Kidney (tissue), 14 donors: Measurements from ENCODE around the gene SYT14. TPM values are rescaled to one million over a fixed set of nuclear protein-coding genes. Genes with fewer than 3 reads are reported as not detected.

ENCODE experiments used
- DNase-seq, 5 donors: peaks; one replicate each; pipeline ENCODE4 v3.0.0-alpha.2; 2013 to 2020
- FAIRE-seq: peaks from 2 replicates; lab custom pipeline; 2012; peaks lifted over from hg19 to GRCh38; lab: Jason Lieb, UNC
- H3K27ac ChIP-seq, 2 donors: one replicate each; pipeline ENCODE4 v1.7.0; 2013; ENCODE audit warnings: low read depth in 2 of 2, low read length in 2 of 2, inconsistent platforms in 1 of 2
- H3K27me3 ChIP-seq: one replicate; pipeline ENCODE4 v1.7.1; 2013; ENCODE audit warnings: low read length, inconsistent platforms; ENCODE audit not compliant: control insufficient read depth, insufficient read depth
- H3K36me3 ChIP-seq, 3 donors: one replicate each; pipeline versions ENCODE4 v1.7.0 to v1.7.1; 2013; ENCODE audit warnings: low read length in 3 of 3, control low read depth in 1 of 3, inconsistent platforms in 1 of 3; ENCODE audit not compliant: insufficient read depth in 3 of 3, control insufficient read depth in 2 of 3
- H3K4me1 ChIP-seq, 3 donors: one replicate each; pipeline versions ENCODE4 v1.7.0 to v1.7.1; 2013; ENCODE audit warnings: low read length in 3 of 3, inconsistent platforms in 1 of 3, low read depth in 1 of 3; ENCODE audit not compliant: control insufficient read depth in 2 of 3, insufficient read depth in 2 of 3
- H3K4me3 ChIP-seq, 3 donors: one replicate each; pipeline versions ENCODE4 v1.7.0 to v1.8.1; 2013; ENCODE audit warnings: low read length in 3 of 3, control low read depth in 1 of 3, inconsistent platforms in 1 of 3
- H3K9ac ChIP-seq, 3 donors: one replicate each; pipeline versions ENCODE4 v1.7.0 to v1.7.1; 2013; ENCODE audit warnings: low read length in 3 of 3, control low read depth in 1 of 3, inconsistent platforms in 1 of 3
- H3K9me3 ChIP-seq, 3 donors: one replicate each; pipeline versions ENCODE4 v1.7.0 to v1.7.1; 2013; ENCODE audit warnings: low read length in 3 of 3, control low read depth in 1 of 3, inconsistent platforms in 1 of 3; ENCODE audit not compliant: control insufficient read depth in 2 of 3, insufficient read depth in 1 of 3
- intact Hi-C: fragments of 100-400 bp; cut with DNase I; formaldehyde crosslinking; loops from one replicate; pipeline ENCODE4 v1.11.1; 2022
- polyA plus RNA-seq: library from polyadenylated mRNA; stranded (reverse); fragments of 350-450 nt; fragmentation: Illumina TruSeq; extraction: RNeasy Lipid Tissue Mini Kit (QIAGEN cat#74804); gene quantifications from one replicate; pipeline ENCODE4 v1.2.3, GENCODE V29; 2014; ENCODE audit warnings: low read depth, low replicate concordance; ENCODE audit not compliant: insufficient read depth
- total RNA-seq: library from RNA; stranded (reverse); fragmentation: NEBNext Ultra II Directional; extraction: Animal tissue kit (Norgen Biotek cat#: 25700); gene quantifications from one replicate; pipeline ENCODE4 v1.2.1, GENCODE V29; 2021
- TF ChIP-seq, protein P1 (sequence below): IDR thresholded peaks from 3 replicates; pipeline ENCODE4 v1.5.1; 2012; ENCODE audit warnings: mild to moderate bottlenecking, moderate library complexity, borderline replicate concordance; ENCODE audit not compliant: insufficient read depth; ENCODE audit errors: extremely low read depth
- donor health status: control.
- donor health status: control.
- donor health status: control.
- donor health status: control.
- donor health status: control.
- donor health status: DM: yes; HTN: yes; CAD: no.
- donor health status: Normal renal cell carcinoma (clear cell type).

Gene SYT14
- total and polyA plus RNA-seq, 2 donors from 2014 or later: 0.22 to 1.3 TPM

GRCh38 chr1:209931141-209931540 lies 6.9 kb upstream of the SYT14 start:
- FAIRE-seq: no peak
- no peak overlapping the region for H3K27ac ChIP-seq
- H3K27me3 ChIP-seq: no peaks in the 10 kb centered on the region
- no peak overlapping the region for H3K9ac ChIP-seq
- no peaks in the 10 kb centered on the region for H3K36me3 ChIP-seq
- H3K4me1 ChIP-seq: no peaks in the 10 kb centered on the region
- intact Hi-C loops: no loop called here
- no peaks in the 10 kb centered on the region for H3K9me3 ChIP-seq
- TF ChIP-seq, protein P1, sequence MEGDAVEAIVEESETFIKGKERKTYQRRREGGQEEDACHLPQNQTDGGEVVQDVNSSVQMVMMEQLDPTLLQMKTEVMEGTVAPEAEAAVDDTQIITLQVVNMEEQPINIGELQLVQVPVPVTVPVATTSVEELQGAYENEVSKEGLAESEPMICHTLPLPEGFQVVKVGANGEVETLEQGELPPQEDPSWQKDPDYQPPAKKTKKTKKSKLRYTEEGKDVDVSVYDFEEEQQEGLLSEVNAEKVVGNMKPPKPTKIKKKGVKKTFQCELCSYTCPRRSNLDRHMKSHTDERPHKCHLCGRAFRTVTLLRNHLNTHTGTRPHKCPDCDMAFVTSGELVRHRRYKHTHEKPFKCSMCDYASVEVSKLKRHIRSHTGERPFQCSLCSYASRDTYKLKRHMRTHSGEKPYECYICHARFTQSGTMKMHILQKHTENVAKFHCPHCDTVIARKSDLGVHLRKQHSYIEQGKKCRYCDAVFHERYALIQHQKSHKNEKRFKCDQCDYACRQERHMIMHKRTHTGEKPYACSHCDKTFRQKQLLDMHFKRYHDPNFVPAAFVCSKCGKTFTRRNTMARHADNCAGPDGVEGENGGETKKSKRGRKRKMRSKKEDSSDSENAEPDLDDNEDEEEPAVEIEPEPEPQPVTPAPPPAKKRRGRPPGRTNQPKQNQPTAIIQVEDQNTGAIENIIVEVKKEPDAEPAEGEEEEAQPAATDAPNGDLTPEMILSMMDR: no peak
- no peak overlapping the region for H3K4me3 ChIP-seq
- DNase-seq: no peak

- FAIRE-seq (no peak), DNase-seq (no peak)
- H3K9ac ChIP-seq: no peak overlapping the region
- intact Hi-C loops: no loop called here
- no peaks in the 10 kb centered on the region for H3K9me3 ChIP-seq
- TF ChIP-seq, protein P1: no peak
- no peaks in the 10 kb centered on the region for H3K4me1 ChIP-seq
- H3K4me3 ChIP-seq: no peak overlapping the region
- H3K36me3 ChIP-seq: no peaks in the 10 kb centered on the region
- peaks cover 2% of the 10 kb centered on the region for H3K27me3 ChIP-seq
- H3K27ac ChIP-seq: no peak overlapping the region
Measured at GRCh38 chr1:209936125-209936524, 1.9 kb upstream of the SYT14 start.

DNA sequence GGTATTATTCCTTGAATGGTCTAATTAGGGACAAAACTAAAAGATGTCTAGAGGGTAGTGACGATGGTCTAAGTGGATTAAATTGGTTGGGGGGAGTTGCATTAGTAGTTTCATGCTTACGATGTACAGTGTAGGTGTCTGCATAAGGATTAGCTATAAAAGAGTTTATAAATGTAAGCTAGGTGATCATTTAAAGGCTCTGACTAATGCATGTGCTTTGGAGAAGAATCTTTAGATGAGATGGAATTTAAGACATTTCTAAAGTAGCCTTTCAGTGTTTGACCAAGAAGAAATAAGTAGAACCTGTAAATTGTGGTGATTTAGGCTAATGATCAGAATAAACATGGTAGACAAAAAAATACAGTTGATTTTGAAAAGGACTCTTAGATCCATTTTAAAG lies 7.4 kb downstream of the SYT14 start:
- intact Hi-C loops: no loop called here
- no peak overlapping the region for H3K4me3 ChIP-seq
- DNase-seq (no peak), FAIRE-seq (no peak)
- no peak overlapping the region for H3K27ac ChIP-seq
- TF ChIP-seq, protein P1: no peak
- no peaks in the 10 kb centered on the region for H3K36me3 ChIP-seq
- H3K9ac ChIP-seq: no peak overlapping the region
- no peaks in the 10 kb centered on the region for H3K9me3 ChIP-seq
- H3K27me3 ChIP-seq: no peaks in the 10 kb centered on the region
- H3K4me1 ChIP-seq: no peaks in the 10 kb centered on the region

- DNase-seq (no peak), FAIRE-seq (no peak)
- H3K4me1 ChIP-seq: no peaks in the 10 kb centered on the region
- TF ChIP-seq, protein P1: no peak
- no peak overlapping the region for H3K4me3 ChIP-seq
- no peaks in the 10 kb centered on the region for H3K27me3 ChIP-seq
- intact Hi-C loops: no loop called here
- H3K27ac ChIP-seq: no peak overlapping the region
- no peaks in the 10 kb centered on the region for H3K9me3 ChIP-seq
- H3K9ac ChIP-seq: no peak overlapping the region
- no peaks in the 10 kb centered on the region for H3K36me3 ChIP-seq
Measured at GRCh38 chr1:209948155-209948554, 10.1 kb downstream of the SYT14 start.
